Astrocyte (in vitro differentiated cells and primary cell): ENCODE measurements around the gene SNX6. TPM values are rescaled to one million over a fixed set of nuclear protein-coding genes. Genes with fewer than 3 reads are reported as not detected.
"Not testable (repeated sequence)": the region's sequence is repeated elsewhere in the genome, so short reads cannot be mapped to it uniquely, and the experiment has no call there.

ENCODE experiments used
- DNase-seq: peaks from one replicate; pipeline ENCODE4 v3.0.0-alpha.2; 2010; ENCODE audit warnings: low read depth
- FAIRE-seq: peaks from 2 replicates; lab custom pipeline; 2011; peaks lifted over from hg19 to GRCh38; lab: Jason Lieb, UNC
- H2AFZ ChIP-seq: 2 replicates; pipeline ENCODE4 v1.6.0; 2012; ENCODE audit warnings: low read depth, low read length, inconsistent platforms
- H3K27ac ChIP-seq: 2 replicates; pipeline ENCODE4 v1.5.1; 2011; ENCODE audit warnings: low read depth, low read length, inconsistent platforms
- H3K27me3 ChIP-seq: 2 replicates; pipeline ENCODE4 v1.6.0; 2011; ENCODE audit warnings: low read length, inconsistent platforms; ENCODE audit not compliant: insufficient read depth
- H3K36me3 ChIP-seq: 2 replicates; pipeline ENCODE4 v1.5.1; 2011; ENCODE audit warnings: low read length, inconsistent platforms; ENCODE audit not compliant: insufficient read depth
- H3K4me1 ChIP-seq: 2 replicates; pipeline ENCODE4 v1.5.1; 2011; ENCODE audit warnings: low read length, inconsistent platforms; ENCODE audit not compliant: insufficient read depth
- H3K4me2 ChIP-seq: 2 replicates; pipeline ENCODE4 v1.6.0; 2012; ENCODE audit warnings: low read length, inconsistent platforms
- H3K4me3 ChIP-seq: 2 replicates; pipeline ENCODE4 v1.5.1; 2011; ENCODE audit warnings: low read depth, mild to moderate bottlenecking, low read length, inconsistent platforms; ENCODE audit not compliant: insufficient read depth
- H3K79me2 ChIP-seq: 2 replicates; pipeline ENCODE4 v1.6.0; 2012; ENCODE audit warnings: mild to moderate bottlenecking, low read length, inconsistent platforms; ENCODE audit not compliant: insufficient read depth
- H3K9ac ChIP-seq: 2 replicates; pipeline ENCODE4 v1.6.0; 2012; ENCODE audit warnings: mild to moderate bottlenecking, low read length, inconsistent platforms
- H3K9me3 ChIP-seq: 2 replicates; pipeline ENCODE4 v1.5.1; 2012; ENCODE audit warnings: low read depth, mild to moderate bottlenecking, low read length, inconsistent platforms; ENCODE audit not compliant: insufficient read depth
- H4K20me1 ChIP-seq: 2 replicates; pipeline ENCODE4 v1.6.0; 2012; ENCODE audit warnings: low read length, inconsistent platforms; ENCODE audit not compliant: insufficient read depth
- H3K27ac Mint-ChIP-seq: one replicate; pipeline ENCODE4 v1.8.0; 2021; ENCODE audit warnings: mild to moderate bottlenecking, mixed read lengths; ENCODE audit not compliant: unreplicated experiment
- H3K27me3 Mint-ChIP-seq: one replicate; pipeline ENCODE4 v1.8.0; 2021; ENCODE audit warnings: low read depth, mixed read lengths; ENCODE audit not compliant: unreplicated experiment
- H3K36me3 Mint-ChIP-seq: one replicate; pipeline ENCODE4 v1.8.0; 2021; ENCODE audit warnings: low read depth, mixed read lengths; ENCODE audit not compliant: unreplicated experiment
- H3K4me1 Mint-ChIP-seq: one replicate; pipeline ENCODE4 v1.8.0; 2021; ENCODE audit warnings: low read depth, mixed read lengths; ENCODE audit not compliant: unreplicated experiment
- H3K4me3 Mint-ChIP-seq: one replicate; pipeline ENCODE4 v1.8.0; 2021; ENCODE audit warnings: mild to moderate bottlenecking, moderate library complexity, mixed read lengths; ENCODE audit not compliant: unreplicated experiment
- H3K9me3 Mint-ChIP-seq: one replicate; pipeline ENCODE4 v1.8.0; 2021; ENCODE audit warnings: mild to moderate bottlenecking, mixed read lengths; ENCODE audit not compliant: unreplicated experiment
- CTCF ChIP-seq: IDR thresholded peaks from 2 replicates; pipeline ENCODE4 v1.5.1; 2011; ENCODE audit warnings: low read depth, mild to moderate bottlenecking, inconsistent platforms, low read length, moderate library complexity; ENCODE audit not compliant: insufficient read depth
- EZH2 ChIP-seq: IDR thresholded peaks from 2 replicates; pipeline ENCODE4 v1.6.1; 2012; ENCODE audit warnings: mild to moderate bottlenecking, low read length, inconsistent platforms; ENCODE audit not compliant: insufficient read depth
- total RNA-seq: library from RNA; stranded (reverse); gene quantifications from 2 replicates; pipeline ENCODE4 v1.2.1, GENCODE V29; 2021

SNX6 gene
- total RNA-seq, 1 donor from 2014 or later, result 111 TPM

- Mint-ChIP-seq H3K4me3 (peak overlapping the region; percentile 100), H3K4me1 (peaks cover 19% of the 10 kb centered on the region), H3K27me3 (no peaks in the 10 kb centered on the region), H3K9me3 (no peaks in the 10 kb centered on the region), H3K36me3 (no peaks in the 10 kb centered on the region), H3K27ac (peak overlapping the region; percentile 100)
- DNase-seq, result no peak
- Histone ChIP-seq H3K9ac (peak overlapping the region; percentile 95), H3K27me3 (no peaks in the 10 kb centered on the region), H3K4me3 (peak overlapping the region; percentile 79), H2AFZ (peak overlapping the region; percentile 80), H4K20me1 (peaks cover 3% of the 10 kb centered on the region), H3K27ac (peak overlapping the region; percentile 94), H3K4me2 (peak overlapping the region; percentile 81), H3K4me1 (peaks cover 24% of the 10 kb centered on the region), H3K9me3 (no peaks in the 10 kb centered on the region), H3K79me2 (peaks cover 29% of the 10 kb centered on the region), H3K36me3 (peaks cover 2% of the 10 kb centered on the region)
- no peak for FAIRE-seq
- TF ChIP-seq EZH2 (no peak), CTCF (no peak)
Observed at GRCh38 chr14:34538871-34539406, 91.0 kb downstream of the SNX6 start.

DNA sequence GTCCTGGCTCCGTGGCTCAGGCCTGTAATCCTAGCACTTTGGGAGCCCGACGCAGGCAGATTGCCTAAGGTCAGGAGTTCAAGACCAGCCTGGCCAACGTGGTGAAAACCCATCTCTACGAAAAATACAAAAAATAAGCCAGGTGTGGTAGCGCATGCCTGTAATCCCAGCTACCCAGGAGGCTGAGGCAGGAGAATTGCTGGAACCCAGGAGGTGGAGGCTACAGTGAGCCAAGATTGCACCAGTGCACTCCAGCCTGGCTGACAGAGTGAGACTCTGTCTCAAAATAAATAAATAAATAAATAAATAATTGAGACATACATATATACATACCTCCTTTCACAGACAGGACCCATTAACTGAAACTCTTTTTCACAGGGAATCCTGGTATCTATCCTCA, 91.9 kb downstream of the SNX6 start:
- Histone ChIP-seq H3K9ac (peak overlapping the region; percentile 95), H3K4me2 (peak overlapping the region; percentile 81), H3K4me1 (peaks cover 24% of the 10 kb centered on the region), H3K27ac (peak overlapping the region; percentile 94), H3K79me2 (peaks cover 29% of the 10 kb centered on the region), H3K4me3 (peak overlapping the region; percentile 79)
- Mint-ChIP-seq H3K4me1 (peaks cover 19% of the 10 kb centered on the region), H3K27ac (peak overlapping the region; percentile 100), H3K4me3 (peak overlapping the region; percentile 100)
- not testable (repeated sequence) for H3K27me3 ChIP-seq, H3K27me3 Mint-ChIP-seq, H3K36me3 Mint-ChIP-seq, H3K9me3 Mint-ChIP-seq, H3K36me3 ChIP-seq, H2AFZ ChIP-seq, H4K20me1 ChIP-seq, H3K9me3 ChIP-seq, DNase-seq, FAIRE-seq

- H3K4me1 Mint-ChIP-seq, result peaks cover 19% of the 10 kb centered on the region
- H3K27me3 Mint-ChIP-seq, result no peaks in the 10 kb centered on the region
- Histone ChIP-seq H3K9ac (peak overlapping the region; percentile 95), H4K20me1 (peaks cover 4% of the 10 kb centered on the region), H3K9me3 (no peaks in the 10 kb centered on the region), H3K36me3 (peaks cover 6% of the 10 kb centered on the region), H3K79me2 (peaks cover 29% of the 10 kb centered on the region), H3K4me2 (peak overlapping the region; percentile 81), H3K4me3 (peak overlapping the region; percentile 32), H3K4me1 (peaks cover 24% of the 10 kb centered on the region), H2AFZ (no peak overlapping the region), H3K27ac (peak overlapping the region; percentile 94), H3K27me3 (no peaks in the 10 kb centered on the region)
- FAIRE-seq (no peak), DNase-seq (no peak)
- H3K9me3 Mint-ChIP-seq, result no peaks in the 10 kb centered on the region
- peak overlapping the region; percentile 100 for H3K27ac Mint-ChIP-seq
- TF ChIP-seq EZH2, result no peak
- TF ChIP-seq CTCF, result no peak
- peak overlapping the region; percentile 100 for H3K4me3 Mint-ChIP-seq
- peaks cover 2% of the 10 kb centered on the region for H3K36me3 Mint-ChIP-seq
Observed at GRCh38 chr14:34537677-34538009, 92.3 kb downstream of the SNX6 start.
